ENCODE measurements around the gene MTG2. TPM values are rescaled to one million over a fixed set of nuclear protein-coding genes. Genes with fewer than 3 reads are reported as not detected.

Gene MTG2
- total RNA-seq, 1 donor from 2014 or later, result 19.5 TPM

DNA sequence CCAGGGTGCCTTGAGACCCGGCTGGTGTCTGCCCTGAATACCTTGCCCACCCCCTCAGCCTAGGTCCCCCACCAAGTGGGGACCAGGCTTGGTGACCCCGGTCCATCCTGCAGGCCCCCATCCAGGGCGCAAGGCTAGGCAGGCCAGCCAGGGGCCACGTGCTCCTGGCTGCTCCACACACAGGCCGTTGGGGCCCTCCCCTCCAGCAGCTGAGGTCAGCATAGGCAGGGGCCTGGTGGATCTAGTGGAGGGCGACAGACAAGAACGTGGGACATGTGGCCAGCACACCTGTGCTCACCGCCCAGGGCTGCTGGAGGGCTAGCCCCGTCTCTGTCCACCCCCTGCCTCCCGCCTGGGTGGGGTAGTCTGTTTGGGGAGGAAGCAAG, 44.8 kb downstream of the MTG2 start:
- H3K4me3 ChIP-seq (ENCODE audit: low read depth, low read length), result no peak overlapping the region
- no peaks in the 10 kb centered on the region for H3K36me3 ChIP-seq (ENCODE audit: control insufficient read depth, insufficient read depth, low read length)
- TF ChIP-seq, protein P1, sequence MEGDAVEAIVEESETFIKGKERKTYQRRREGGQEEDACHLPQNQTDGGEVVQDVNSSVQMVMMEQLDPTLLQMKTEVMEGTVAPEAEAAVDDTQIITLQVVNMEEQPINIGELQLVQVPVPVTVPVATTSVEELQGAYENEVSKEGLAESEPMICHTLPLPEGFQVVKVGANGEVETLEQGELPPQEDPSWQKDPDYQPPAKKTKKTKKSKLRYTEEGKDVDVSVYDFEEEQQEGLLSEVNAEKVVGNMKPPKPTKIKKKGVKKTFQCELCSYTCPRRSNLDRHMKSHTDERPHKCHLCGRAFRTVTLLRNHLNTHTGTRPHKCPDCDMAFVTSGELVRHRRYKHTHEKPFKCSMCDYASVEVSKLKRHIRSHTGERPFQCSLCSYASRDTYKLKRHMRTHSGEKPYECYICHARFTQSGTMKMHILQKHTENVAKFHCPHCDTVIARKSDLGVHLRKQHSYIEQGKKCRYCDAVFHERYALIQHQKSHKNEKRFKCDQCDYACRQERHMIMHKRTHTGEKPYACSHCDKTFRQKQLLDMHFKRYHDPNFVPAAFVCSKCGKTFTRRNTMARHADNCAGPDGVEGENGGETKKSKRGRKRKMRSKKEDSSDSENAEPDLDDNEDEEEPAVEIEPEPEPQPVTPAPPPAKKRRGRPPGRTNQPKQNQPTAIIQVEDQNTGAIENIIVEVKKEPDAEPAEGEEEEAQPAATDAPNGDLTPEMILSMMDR (IDR thresholded peaks at IDR 0.05; ENCODE audit: insufficient read depth, low read length, poor library complexity, severe bottlenecking), result no peak
- DNase-seq (ENCODE audit: low read depth), result no peak
- peaks cover 62% of the 10 kb centered on the region for H3K27me3 ChIP-seq (ENCODE audit: control insufficient read depth, insufficient read depth, low read length)

DNA sequence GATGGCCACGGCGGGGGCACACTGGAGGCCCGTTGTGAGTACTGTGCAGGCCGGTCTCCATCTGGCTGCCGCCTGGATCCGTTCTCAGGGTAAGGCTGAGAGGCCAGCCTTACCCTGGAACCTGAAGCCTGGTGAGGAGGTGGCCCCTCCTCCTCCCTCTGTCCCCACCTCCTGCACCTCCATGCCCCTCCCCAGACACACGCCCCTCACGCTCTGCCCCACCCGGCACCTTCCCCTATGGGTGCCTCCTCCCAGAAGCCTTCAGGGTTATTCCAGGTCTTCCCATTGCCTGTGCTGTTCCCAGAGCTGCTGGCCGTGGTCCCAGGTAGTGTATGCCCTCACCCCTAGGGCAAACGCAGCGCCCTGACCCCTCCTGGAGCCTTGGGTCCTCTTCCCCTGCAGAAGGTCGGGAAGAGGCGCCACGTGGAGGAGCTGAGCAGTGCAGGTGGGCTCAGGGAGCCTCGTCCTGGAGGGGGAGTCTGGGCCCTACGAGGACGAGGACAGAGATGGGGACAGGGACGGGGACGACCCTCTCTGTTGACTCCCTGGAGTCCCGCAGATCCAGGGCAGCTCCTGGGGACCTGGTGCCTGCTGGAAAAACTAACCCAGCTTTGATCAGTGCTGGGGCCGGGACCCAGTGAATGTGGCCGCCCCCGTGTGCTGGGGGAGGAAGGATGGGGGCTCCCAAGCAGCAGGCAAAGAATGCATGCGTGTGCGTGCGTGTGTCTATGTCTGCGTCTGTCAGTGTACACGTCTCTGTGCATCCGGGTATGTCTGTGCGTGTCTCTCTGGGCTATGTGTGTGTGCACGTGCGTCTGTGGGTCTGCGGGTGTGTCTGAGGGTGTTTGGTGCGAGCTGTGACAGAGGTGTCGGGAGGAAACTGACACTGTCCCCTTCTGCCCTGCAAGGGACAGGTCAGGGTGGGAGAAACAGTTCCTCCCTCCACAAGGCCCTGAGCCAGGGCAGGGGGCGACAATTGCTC, 45.4 kb downstream of the MTG2 start:
- Histone ChIP-seq H3K4me3 (ENCODE audit: low read depth, low read length) (no peak overlapping the region), H3K36me3 (ENCODE audit: control insufficient read depth, insufficient read depth, low read length) (no peaks in the 10 kb centered on the region), H3K27me3 (ENCODE audit: control insufficient read depth, insufficient read depth, low read length) (peaks cover 55% of the 10 kb centered on the region)
- DNase-seq (ENCODE audit: low read depth), result no peak
- TF ChIP-seq, protein P1 (IDR thresholded peaks at IDR 0.05; ENCODE audit: insufficient read depth, low read length, poor library complexity, severe bottlenecking), result no peak

DNA sequence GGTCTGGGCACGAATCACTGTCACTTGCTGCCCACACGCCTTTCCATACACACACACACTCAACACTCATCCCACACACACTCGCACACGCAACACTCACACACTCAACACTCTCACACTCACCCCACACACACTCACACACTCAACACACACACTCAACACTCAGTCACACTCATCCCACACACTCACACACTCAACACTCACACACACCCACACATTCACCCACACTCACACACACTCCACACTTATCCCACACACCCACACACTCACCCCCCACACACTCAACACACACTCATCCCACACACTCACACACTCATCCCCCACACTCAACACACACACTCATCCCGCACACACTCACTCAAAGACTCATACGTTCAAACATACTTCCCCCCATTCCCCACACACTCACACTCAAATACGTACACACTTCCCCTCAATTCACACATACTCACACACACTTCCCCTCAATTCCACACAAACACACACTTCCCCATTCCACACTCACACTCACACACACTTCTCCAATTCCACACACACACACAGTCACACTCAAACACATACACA, 46.2 kb downstream of the MTG2 start:
- TF ChIP-seq, protein P1 (IDR thresholded peaks at IDR 0.05; ENCODE audit: insufficient read depth, low read length, poor library complexity, severe bottlenecking), result no peak
- peaks cover 47% of the 10 kb centered on the region for H3K27me3 ChIP-seq (ENCODE audit: control insufficient read depth, insufficient read depth, low read length)
- H3K36me3 ChIP-seq (ENCODE audit: control insufficient read depth, insufficient read depth, low read length), result no peaks in the 10 kb centered on the region
- no peak overlapping the region for H3K4me3 ChIP-seq (ENCODE audit: low read depth, low read length)
- no peak for DNase-seq (ENCODE audit: low read depth)

DNA sequence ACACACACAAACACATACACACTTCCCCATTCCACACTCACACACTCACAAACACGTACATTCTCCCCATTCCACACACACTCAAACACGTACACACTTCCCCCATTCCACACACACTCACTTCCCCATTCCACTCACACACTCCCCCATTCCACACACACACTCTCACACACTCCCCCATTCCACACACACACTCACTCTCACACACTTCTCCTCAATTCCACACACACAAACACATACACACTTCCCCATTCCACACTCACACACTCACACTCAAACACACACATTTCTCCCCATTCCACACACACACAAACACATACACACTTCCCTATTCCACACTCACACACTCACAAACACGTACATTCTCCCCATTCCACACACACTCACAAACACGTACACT, 46.8 kb downstream of the MTG2 start:
- no peak for DNase-seq (ENCODE audit: low read depth)
- TF ChIP-seq, protein P1 (IDR thresholded peaks at IDR 0.05; ENCODE audit: insufficient read depth, low read length, poor library complexity, severe bottlenecking), result no peak
- Histone ChIP-seq H3K36me3 (ENCODE audit: control insufficient read depth, insufficient read depth, low read length) (no peaks in the 10 kb centered on the region), H3K4me3 (ENCODE audit: low read depth, low read length) (no peak overlapping the region), H3K27me3 (ENCODE audit: control insufficient read depth, insufficient read depth, low read length) (peaks cover 41% of the 10 kb centered on the region)

DNA sequence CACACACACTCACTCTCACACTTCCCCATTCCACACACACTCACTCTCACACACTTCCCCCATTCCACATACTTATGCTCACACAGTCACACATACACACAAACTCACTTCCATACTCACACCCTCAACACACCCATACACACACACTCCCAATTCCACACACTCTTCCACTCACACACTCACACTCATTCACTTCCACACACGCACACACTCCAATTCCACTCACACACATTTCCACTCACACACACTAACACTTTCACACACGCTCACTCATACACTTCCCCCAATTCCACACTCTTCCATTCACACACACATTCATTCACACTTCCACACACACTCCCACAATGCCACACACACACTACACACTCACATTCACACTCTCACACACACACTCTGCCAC, 47.4 kb downstream of the MTG2 start:
- Histone ChIP-seq H3K27me3 (ENCODE audit: control insufficient read depth, insufficient read depth, low read length) (peaks cover 39% of the 10 kb centered on the region), H3K36me3 (ENCODE audit: control insufficient read depth, insufficient read depth, low read length) (no peaks in the 10 kb centered on the region), H3K4me3 (ENCODE audit: low read depth, low read length) (no peak overlapping the region)
- no peak for DNase-seq (ENCODE audit: low read depth)
- TF ChIP-seq, protein P1 (IDR thresholded peaks at IDR 0.05; ENCODE audit: insufficient read depth, low read length, poor library complexity, severe bottlenecking), result no peak
